Left colon (tissue), 2 donors: Measurements from ENCODE around the gene CADM2. TPM values are rescaled to one million over a fixed set of nuclear protein-coding genes. Genes with fewer than 3 reads are reported as not detected.
"Not testable (repeated sequence)": the region's sequence is repeated elsewhere in the genome, so short reads cannot be mapped to it uniquely, and the experiment has no call there.

Experiments
- ATAC-seq: fragments of 200-7000 bp; cut with Tn5 transposase; one replicate; pipeline ENCODE4 v1.9.1; 2020; ENCODE audit warnings: mild to moderate bottlenecking, moderate library complexity
- DNase-seq, 2 donors: peaks; one replicate each; pipeline ENCODE4 v3.0.0-alpha.2; 2020
- intact Hi-C, 2 donors: fragments of 100-400 bp; cut with DNase I in 1 of 2; cut with micrococcal nuclease in 1 of 2; formaldehyde crosslinking; loops; one replicate each; pipeline versions ENCODE4 v1.11.2 to v1.14.0; 2022; cut with DNase I, micrococcal nuclease
- total RNA-seq, 2 donors: library from RNA; stranded (reverse); fragmentation: NEBNext Ultra II Directional; extraction: Animal tissue kit (Norgen Biotek cat#: 25700); gene quantifications; one replicate each; pipeline ENCODE4 v1.2.1, GENCODE V29; 2021
- donor health status: DM: no; HTN: no; CAD: no.
- donor health status: DM: yes; HTN: yes; CAD: no.

CADM2 gene
- total RNA-seq, 2 donors from 2014 or later: 1.1 to 2.5 TPM

DNA sequence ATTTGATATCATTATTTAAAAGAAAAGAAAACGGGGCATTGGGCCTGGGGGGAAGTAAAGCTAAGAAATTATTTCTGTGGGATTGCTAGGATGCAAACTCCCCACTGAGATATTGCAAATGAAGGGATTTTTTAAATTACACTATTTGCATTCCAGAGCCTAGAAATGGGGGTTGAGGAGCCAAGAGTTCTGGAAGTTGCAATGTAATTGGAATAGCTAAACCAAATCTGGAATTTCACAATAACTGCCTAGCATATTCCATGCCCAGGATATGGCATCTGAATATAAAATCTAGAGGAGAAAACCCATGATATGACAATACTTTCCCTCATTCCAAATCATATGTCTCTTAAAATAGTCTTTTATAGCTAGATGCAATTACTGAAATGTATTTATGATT lies 93.0 kb downstream of the CADM2 start:
- no peak for ATAC-seq
- intact Hi-C loops: no loop called here
- no peak for DNase-seq

DNA sequence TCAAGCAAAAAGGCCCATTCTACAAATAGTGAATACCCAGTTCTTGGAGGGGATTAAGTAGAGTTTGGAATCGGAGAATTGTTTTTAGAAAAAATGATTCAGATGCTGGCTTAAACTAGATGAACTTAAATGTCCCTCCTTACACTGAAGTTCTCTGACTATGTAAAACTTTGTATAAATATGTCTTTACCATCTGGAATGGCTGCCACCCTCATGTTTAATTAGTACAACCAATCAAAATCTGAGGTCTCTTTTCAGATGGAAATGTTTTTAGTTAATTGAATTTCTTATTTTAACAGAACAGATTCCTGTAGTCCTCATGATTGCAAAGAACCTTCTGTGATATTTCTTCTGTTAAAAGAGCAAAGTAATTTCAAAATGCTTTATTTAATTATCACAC lies 94.8 kb downstream of the CADM2 start:
- no peak for ATAC-seq
- no peak for DNase-seq
- intact Hi-C loops: no loop called here

DNA sequence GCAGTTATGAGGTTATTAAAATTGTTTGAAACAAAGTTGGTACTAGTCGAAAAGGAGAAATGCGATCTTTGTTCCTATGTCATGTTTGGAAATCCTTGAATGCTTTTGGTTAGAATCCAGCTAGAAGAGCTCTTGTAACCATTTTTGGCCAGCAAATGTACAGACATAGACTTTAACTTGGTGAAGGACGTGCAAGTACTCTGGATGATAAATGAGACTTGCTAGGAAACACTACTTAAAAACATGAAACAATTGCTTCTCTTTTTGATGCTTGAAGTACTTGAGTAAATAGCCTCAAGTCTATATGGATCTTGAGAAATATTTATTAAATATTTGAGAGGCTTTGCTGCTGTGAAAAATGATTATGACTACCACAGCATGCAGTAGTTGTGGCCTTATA lies 95.8 kb downstream of the CADM2 start:
- intact Hi-C loops: no loop called here
- no peak for DNase-seq
- ATAC-seq: no peak

DNA sequence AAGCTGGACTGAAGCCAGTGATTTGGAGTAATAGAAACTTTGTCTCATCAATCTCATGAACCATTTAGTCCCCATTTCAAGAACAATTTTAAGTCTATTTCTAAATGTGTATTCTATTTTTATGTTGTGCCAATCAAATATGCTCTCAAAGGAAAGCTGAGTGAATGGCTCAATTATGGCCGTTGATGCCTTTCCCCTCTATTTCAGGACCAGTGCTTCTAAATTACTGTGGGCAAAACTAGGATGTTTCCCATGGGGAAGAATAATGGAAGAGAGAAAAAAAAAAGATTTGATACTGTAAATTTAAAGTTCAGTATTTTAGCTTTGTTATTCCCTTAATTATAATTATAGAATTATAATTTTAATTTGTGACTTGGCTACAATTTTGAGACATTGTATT lies 110.1 kb downstream of the CADM2 start:
- DNase-seq (no peak), ATAC-seq (no peak)
- intact Hi-C loops: no loop called here

DNA sequence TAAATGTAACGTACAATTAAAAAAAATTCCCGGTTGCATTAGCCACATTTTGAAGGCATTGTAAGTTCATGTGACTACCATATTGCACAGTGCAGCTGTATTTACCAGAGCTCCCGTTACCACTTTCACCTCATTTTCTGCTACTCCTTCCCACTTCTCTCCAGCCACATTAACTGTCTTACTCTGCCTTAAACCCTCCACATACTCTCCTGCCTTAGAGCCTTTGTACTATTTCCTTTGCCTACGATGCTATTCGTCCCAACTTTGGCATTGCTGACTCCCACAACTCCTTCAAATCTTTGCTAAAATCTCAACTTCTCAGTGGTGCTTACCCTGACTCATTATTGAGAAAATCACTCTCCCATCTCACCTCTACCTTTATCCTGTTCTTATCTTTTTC lies 115.2 kb downstream of the CADM2 start:
- DNase-seq (no peak), ATAC-seq (no peak)
- intact Hi-C loops: no loop called here

DNA sequence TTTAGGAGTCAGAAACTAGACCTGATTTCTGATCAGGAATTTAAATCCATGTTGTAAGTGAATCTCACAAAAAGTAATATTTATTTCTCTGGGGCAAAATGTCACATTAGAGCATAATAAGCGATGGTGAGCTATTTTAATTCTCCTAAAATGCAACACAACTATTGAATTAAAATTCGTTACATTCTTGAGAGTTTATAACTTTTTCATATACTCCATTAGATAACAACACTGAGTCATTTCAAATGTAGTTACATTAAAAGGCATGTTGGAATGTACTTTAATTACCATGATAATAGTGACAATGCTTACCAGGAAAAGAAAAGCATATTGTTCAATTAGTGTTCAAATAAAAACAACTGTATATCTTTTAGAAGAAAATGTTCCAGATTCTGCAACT lies 116.9 kb downstream of the CADM2 start:
- intact Hi-C loops: no loop called here
- no peak for DNase-seq
- ATAC-seq: no peak

DNA sequence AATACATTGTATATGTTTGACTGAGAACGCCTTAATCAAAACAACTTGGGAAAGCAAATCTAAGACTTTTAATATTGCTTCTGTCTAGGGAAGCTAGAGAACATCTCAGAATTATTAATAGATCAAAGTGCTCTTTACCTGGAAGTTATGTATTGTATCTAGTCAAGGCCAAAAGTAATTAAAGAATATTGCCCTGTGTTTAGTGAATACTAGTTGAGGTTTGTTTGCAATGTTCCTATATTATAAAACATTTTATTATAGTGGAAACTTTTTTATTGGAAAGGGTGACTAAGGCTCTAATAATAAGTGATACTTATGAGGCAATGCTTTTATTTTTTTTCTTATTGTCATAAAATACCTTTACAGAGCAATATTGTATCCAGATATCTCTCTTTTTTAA lies 118.2 kb downstream of the CADM2 start:
- ATAC-seq: no peak
- intact Hi-C loops: no loop called here
- DNase-seq: no peak

DNA sequence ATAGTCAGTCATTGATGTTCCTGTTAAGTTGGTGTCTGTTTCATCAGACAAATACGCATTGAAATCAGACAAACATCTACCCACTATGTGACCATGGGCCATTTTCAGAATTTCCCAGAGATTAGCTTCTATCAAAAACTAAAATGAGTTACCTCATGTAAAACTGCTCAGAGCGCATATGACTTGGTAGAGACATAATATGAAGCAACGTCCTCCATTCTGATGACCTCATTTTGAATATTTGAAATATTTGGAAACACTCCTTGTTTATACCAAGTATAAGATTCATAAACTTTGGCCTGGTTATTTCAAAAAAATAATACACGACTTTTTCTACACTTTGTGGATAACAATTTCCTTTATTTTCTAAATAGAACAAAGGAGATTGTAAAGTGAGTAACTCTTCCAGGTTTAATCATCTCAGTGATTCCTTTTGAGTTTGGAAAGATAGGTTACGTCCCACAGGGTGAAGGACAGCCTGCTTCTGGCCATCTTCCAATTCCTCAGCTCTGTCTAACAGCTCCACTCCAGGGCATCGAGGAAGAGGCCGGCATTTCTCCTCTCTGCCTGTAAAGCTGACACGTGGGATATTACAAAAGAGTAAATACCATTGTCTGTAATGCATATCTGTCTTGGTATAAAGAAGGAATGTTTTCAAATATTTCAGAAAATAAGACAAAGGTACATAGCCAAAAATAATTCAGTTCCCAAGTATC lies 122.6 kb downstream of the CADM2 start:
- no peak for DNase-seq
- intact Hi-C loops: no loop called here
- no peak for ATAC-seq

DNA sequence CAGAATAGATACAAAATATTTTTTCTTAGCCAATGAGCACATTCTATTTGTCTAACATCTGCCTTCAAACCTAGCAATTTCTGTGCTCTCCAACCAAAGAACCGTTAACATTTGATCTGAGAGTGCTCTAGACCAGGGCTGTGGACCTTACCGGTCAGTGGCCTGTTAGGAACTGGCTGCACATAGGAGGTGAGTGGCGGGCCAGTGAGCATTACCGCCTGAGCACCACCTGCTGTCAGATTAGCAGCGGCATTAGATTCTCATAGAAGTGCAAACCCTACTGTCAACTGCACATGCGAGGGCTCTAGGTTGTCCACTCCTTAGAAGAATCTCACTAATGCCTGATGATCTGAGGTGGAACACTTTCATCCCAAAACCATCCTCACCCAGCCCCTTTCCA lies 131.7 kb downstream of the CADM2 start:
- ATAC-seq (no peak), DNase-seq (no peak)
- intact Hi-C loops: no loop called here

DNA sequence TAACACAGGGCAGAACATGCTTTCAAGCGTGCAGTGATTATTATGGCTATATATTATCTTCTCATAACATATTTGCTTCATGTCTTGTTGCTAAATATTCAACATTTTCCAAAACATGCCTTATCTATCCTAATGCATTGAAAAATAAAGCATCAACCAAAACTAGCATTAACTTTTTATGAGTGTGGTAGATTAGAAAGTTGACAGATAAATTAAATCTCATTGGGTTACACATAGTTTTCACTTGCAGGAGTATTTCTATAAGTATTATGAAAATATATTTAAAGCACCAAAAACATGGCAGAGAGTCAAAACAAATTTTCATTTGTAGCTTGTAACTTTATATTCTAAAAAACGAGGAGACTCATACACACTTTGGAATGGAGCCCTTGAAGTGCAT lies 141.5 kb downstream of the CADM2 start:
- DNase-seq (no peak), ATAC-seq (no peak)
- intact Hi-C loops: no loop called here

DNA sequence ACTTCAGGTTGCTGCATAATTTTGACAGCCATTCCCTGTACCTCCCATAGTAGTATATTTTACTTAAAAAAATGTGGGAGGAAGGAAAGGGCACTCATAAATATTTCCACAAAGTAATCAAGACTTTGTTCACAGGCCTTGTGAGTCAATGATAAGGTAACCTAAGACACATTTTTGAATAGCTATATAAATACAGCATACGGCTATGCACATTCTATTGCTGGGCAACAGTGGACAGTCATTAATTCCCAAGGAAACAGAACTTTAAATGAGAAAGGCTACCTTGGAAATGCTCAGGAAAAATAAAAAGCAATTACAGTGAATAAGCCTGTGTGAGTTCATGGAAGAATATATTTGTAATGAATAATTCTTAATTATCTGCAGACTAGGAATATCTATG lies 144.0 kb downstream of the CADM2 start:
- DNase-seq: no peak
- intact Hi-C loops: no loop called here
- ATAC-seq: no peak

DNA sequence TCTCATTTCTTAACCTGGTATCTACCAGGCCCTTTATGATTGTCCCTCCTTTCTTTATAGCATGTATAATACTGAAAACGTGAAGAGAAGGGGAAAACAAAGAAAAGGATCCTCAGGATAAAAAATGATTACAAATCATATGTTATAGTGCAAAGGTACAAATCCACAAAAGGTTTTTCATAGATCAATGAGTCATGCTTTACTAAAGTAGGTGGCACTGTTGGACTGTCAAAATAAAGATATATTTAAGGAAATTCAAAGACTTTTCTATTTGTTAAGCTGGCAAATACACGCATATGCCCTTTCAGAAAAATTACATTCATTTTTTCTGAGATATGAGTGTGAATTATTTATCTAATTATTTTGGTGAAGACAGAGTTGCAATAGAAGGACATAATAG lies 151.6 kb downstream of the CADM2 start:
- intact Hi-C loops: no loop called here
- peak; percentile 47 for ATAC-seq

DNA sequence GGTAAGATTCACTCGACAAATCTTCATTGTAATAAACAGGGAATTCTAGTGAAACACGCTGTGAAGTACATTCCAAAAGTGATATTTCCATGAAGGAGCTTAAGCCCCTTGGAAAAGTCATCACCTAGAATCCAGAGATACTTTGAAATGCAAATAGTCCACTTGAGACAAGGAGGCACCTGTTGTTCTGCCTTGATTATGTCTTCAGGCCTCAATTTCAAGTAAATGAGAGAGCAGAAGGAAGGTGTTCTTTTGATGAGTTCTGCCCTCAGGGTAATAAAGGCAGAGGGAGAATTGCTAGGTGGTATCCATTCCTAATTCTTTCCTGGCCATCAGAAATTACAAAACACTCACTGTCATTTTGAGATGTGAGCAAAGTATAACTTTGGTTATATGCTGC lies 162.1 kb downstream of the CADM2 start:
- intact Hi-C loops: no loop called here
- DNase-seq (no peak), ATAC-seq (no peak)

More for the DNA sequence above, 151.6 kb downstream of the CADM2 start:
- DNase-seq: no peak

DNA sequence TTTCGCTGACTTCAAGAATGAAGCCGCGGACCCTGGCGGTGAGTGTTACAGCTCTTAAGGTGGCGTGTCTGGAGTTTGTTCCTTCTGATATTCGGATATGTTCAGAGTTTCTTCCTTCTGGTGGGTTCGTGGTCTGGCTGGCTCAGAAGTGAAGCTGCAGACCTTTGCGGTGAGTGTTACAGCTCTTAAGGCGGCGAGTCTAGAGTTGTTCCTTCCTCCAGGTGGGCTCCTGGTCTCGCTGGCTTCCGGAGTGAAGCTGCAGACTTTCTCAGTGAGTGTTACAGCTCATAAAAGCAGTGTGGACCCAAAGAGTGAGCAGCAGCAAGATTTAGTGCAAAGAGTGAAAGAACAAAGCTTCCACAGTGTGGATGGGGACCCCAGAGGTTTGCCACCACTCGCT lies 174.1 kb downstream of the CADM2 start:
- DNase-seq, intact Hi-C loops, ATAC-seq: not testable (repeated sequence)

DNA sequence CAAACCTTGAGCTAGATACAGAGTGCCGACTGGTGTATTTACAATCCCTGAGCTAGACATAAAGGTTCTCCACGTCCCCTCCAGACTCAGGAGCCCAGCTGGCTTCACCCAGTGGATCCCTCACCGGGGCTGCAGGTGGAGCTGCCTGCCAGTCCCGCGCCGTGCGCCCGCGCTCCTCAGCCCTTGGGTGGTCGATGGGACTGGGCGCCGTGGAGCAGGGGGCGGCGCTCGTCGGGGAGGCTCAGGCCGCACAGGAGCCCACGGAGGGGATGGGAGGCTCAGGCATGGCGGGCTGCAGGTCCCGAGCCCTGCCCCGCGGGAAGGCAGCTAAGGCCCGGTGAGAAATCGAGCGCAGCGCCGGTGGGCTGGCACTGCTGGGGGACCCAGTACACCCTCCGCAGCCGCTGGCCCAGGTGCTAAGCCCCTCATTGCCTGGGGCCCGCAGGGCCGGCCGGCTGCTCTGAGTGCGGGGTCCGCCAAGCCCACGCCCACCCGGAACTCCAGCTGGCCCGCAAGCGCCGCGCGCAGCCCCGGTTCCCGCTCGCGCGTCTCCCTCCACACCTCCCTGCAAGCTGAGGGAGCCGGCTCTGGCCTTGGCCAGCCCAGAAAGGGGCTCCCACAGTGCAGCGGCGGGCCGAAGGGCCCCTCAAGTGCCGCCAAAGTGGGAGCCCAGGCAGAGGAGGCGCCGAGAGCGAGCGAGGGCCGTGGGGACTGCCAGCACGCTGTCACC lies 175.1 kb downstream of the CADM2 start:
- DNase-seq, ATAC-seq, intact Hi-C loops: not testable (repeated sequence)

DNA sequence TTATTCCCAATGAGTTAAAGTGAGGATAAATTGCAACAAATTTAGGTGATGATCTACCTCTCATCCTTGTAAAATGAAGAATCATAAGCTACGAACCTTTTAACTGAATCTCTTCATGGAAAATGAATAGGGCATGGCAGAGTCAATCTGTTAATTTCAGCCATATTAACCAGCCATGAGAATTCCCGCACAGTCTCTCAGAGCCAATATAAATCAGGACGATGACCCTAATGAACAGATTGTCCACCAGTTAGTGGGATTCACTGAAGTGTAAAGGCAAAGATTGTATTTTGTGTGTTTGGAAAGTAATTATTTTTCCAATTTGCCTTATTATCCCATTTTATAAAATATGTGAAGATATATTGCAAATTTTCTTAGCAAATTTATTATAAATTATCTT lies 183.8 kb downstream of the CADM2 start:
- no peak for DNase-seq
- no peak for ATAC-seq
- intact Hi-C loops: no loop called here

DNA sequence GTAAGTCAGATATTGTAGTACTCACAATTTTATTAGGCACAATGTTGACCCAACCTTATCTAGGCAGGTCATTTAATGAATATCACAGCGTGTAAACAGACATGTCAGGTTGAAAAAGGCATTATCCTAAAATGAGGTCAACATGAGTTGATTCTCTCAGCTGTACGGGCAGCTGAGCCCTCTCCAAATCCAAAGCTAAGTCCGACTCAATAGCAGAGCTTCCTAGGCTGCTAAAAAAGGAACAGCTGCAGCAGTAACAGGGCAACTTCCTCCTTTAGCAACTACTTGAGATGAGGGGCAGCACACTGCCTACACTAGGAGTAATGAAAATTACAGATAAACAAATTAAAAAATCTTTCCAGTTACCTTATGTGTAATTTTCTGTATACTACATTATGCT lies 189.2 kb downstream of the CADM2 start:
- ATAC-seq (peak; percentile 26), DNase-seq (no peak)
- intact Hi-C loops: no loop called here

DNA sequence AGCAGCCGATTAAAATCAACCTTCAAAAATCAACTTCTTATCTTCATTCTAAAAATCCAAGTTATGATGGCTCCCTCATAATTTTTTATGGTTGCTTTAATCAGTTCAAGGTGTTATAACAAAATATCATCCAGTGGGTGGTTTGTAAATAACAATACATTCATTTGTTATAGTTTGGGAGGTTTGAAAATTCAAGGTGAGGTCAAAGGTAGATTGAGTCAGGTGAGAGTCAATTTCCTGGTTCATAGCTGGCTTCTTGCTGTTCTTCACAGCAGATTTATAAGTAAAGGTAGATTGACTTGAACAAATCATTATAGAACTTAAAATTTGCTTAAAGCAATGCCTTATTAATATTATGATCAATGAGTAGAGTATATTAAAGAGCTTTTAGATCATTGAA lies 192.8 kb downstream of the CADM2 start:
- peak; percentile 90 for ATAC-seq
- intact Hi-C loops: no loop called here
- no peak for DNase-seq

DNA sequence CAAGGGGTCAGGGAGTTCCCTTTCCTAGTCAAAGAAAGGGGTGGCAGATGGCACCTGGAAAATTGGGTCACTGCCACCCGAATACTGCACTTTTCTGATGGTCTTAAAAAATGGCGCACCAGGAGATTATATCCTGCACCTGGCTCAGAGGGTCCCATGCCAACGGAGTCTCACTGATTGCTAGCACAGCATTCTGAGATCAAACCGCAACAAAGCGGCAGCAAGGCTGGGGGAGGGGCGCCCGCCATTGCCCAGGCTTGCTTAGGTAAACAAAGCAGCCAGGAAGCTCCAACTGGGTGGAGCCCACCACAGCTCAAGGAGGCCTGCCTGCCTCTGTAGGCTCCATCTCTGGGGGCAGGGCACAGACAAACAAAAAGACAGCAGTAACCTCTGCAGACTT lies 194.5 kb downstream of the CADM2 start:
- ATAC-seq, DNase-seq, intact Hi-C loops: not testable (repeated sequence)

DNA sequence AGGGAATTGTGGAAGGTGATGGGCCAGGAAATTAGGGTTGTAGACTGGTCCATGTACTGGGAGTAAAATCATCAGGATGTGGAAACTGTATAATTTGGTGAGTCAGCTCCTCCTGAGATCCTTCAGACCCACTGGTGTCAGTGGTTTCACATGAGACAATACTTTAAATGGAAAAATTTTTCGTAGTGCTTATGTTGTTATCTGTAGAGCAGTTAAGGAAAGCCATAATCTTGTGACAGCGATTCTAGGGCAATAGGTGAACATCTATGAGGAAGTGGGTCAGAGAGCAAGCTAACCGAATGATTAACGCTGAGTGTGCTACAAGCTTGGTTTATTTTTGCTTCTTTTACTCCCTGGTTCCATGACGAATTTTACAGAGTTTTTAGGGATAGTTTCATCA lies 200.6 kb downstream of the CADM2 start:
- DNase-seq (no peak), ATAC-seq (peak; percentile 97)
- intact Hi-C loops: no loop called here

DNA sequence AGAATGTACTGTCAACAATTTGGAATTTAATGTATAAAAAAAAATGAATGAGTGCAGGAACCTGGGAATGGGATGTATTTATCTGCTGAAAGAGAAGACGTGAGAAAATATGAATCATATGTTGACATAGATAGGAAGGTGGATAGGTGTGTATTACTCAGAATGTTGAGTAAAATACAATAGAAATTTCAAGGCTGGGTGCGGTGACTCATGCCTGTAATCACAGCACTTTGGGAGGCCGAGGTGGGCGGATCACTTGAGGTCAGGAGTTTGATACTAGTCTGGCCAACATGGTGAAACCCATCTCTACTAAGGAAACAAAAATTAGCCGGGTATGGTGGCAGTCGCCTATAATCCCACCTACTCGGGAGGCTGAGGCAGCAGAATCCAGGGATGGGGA lies 202.8 kb downstream of the CADM2 start:
- ATAC-seq: peak; percentile 87
- peak; percentile 27 to 49 for DNase-seq
- intact Hi-C loops: no loop called here
